ENCODE data around the gene LYPD3.

DNA sequence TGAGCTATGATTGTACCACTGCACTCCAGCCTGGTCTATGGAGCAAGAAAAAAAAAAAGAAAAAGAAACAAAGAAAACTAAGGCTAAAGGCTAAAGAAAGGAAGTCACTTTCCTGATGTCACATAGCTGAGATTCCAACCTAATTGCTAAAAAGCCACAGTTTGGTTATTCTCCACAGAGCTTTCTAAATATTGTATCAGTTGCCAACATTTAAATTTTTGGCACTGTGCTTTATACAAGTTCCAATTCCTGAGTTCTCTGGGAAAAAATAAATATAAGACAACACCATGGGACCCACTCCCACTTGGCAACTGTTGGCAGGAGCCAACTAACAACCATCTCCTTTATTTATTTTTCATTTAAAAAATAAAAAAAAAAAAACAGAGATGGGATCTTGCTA, 11.2 kb upstream of the LYPD3 start:
- TF ChIP-seq, protein P1, sequence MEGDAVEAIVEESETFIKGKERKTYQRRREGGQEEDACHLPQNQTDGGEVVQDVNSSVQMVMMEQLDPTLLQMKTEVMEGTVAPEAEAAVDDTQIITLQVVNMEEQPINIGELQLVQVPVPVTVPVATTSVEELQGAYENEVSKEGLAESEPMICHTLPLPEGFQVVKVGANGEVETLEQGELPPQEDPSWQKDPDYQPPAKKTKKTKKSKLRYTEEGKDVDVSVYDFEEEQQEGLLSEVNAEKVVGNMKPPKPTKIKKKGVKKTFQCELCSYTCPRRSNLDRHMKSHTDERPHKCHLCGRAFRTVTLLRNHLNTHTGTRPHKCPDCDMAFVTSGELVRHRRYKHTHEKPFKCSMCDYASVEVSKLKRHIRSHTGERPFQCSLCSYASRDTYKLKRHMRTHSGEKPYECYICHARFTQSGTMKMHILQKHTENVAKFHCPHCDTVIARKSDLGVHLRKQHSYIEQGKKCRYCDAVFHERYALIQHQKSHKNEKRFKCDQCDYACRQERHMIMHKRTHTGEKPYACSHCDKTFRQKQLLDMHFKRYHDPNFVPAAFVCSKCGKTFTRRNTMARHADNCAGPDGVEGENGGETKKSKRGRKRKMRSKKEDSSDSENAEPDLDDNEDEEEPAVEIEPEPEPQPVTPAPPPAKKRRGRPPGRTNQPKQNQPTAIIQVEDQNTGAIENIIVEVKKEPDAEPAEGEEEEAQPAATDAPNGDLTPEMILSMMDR (IDR thresholded peaks at IDR 0.05) = no peak
- no peak for TF ChIP-seq POLR2A (IDR thresholded peaks at IDR 0.05)
